ENCODE data around the gene GPR156.

Gene GPR156

DNA sequence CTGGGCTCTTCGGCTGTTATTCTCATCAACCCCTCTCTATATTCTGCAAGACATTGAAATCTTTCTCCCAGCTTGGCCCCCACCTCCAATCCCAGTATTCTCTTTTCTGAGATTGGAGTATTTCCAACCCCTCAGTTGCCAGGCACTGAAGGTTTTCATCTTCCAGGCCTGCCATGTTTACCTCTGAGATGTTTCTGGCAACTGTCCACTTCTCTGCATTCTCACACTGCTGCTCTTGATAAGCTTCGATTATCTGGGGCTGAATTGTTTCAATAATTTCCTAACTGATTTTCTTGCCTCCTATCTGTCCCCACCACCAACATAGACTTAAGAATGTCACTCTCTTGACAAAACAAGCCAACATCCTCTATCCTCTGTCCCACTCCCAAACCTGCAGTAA lies 1.4 kb upstream of the GPR156 start:
- TF ChIP-seq, protein P1, sequence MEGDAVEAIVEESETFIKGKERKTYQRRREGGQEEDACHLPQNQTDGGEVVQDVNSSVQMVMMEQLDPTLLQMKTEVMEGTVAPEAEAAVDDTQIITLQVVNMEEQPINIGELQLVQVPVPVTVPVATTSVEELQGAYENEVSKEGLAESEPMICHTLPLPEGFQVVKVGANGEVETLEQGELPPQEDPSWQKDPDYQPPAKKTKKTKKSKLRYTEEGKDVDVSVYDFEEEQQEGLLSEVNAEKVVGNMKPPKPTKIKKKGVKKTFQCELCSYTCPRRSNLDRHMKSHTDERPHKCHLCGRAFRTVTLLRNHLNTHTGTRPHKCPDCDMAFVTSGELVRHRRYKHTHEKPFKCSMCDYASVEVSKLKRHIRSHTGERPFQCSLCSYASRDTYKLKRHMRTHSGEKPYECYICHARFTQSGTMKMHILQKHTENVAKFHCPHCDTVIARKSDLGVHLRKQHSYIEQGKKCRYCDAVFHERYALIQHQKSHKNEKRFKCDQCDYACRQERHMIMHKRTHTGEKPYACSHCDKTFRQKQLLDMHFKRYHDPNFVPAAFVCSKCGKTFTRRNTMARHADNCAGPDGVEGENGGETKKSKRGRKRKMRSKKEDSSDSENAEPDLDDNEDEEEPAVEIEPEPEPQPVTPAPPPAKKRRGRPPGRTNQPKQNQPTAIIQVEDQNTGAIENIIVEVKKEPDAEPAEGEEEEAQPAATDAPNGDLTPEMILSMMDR (conservative IDR thresholded peaks at IDR 0.05): no peak

GRCh38 chr3:120285508-120285841 lies 453 bp upstream of the GPR156 start:
- peak overlapping the region; percentile 42 for H3K27ac ChIP-seq
- TF ChIP-seq, protein P1 (conservative IDR thresholded peaks at IDR 0.05): no peak
- no peak for TF ChIP-seq ZFX (IDR thresholded peaks at IDR 0.05)

More for the DNA sequence above, 1.4 kb upstream of the GPR156 start:
- no peak overlapping the region for H3K27ac ChIP-seq

GRCh38 chr3:120281261-120281660 lies 3.8 kb downstream of the GPR156 start:
- H3K27ac ChIP-seq: no peak overlapping the region
- no peak for TF ChIP-seq ZFX (IDR thresholded peaks at IDR 0.05)
- TF ChIP-seq, protein P1 (conservative IDR thresholded peaks at IDR 0.05): no peak

DNA sequence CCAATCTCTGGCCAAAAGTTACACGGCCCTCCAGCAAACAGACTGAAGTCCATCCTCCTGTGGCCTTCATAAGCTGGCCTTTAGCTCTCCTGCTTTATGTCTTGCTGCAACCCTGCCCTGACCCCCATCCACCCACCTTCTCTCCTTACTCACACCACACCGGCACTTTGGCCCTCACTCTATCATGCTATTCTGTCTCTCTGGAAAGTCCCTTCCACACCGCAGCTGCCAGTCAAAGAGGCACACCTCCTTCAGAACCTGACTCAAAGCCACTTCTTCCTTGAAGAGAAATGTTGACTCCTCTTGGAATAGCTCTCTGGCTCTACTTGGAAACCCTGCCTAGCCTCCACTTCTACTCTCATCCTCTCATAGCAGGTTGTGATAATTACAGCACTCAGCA lies 4.5 kb downstream of the GPR156 start:
- no peak overlapping the region for H3K27ac ChIP-seq
- no peak for TF ChIP-seq ZFX (IDR thresholded peaks at IDR 0.05)
- TF ChIP-seq, protein P1 (conservative IDR thresholded peaks at IDR 0.05): no peak

DNA sequence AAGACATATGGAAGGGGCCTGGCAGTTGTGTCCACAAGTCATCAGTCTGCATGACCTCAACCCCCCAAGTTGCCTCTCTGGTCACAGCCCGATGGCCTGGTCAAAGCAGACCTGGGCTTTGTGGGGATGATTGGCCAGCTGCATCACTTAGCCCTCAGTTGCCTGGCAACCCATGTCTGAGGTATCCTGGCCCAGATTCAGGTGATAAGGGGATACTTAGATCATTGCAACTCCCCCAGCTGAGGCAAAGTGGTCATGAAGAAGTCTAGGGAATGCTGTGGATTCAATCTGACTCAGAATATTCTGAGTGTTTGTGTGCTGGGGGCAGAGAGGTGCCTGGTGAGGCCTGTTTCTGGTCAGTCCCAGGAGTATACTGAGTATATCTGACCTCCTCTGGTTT lies 5.0 kb downstream of the GPR156 start:
- no peak overlapping the region for H3K27ac ChIP-seq
- TF ChIP-seq, protein P1 (conservative IDR thresholded peaks at IDR 0.05): no peak
- no peak for TF ChIP-seq ZFX (IDR thresholded peaks at IDR 0.05)

- TF ChIP-seq ZFX (IDR thresholded peaks at IDR 0.05): no peak
- TF ChIP-seq, protein P1 (conservative IDR thresholded peaks at IDR 0.05): no peak
- H3K27ac ChIP-seq: no peak overlapping the region
These were observed 8.3 kb downstream of the GPR156 start for GRCh38 chr3:120276767-120277166.

GRCh38 chr3:120275618-120276017 lies 9.4 kb downstream of the GPR156 start:
- no peak overlapping the region for H3K27ac ChIP-seq
- TF ChIP-seq ZFX (IDR thresholded peaks at IDR 0.05): no peak
- TF ChIP-seq, protein P1 (conservative IDR thresholded peaks at IDR 0.05): no peak
